Loucy (cell line): ENCODE measurements around the gene FIGNL2.

ENCODE experiments used
- CTCF ChIP-seq: fragments of 200-600 bp; sonication (generic); conservative IDR thresholded peaks from 2 replicates; pipeline ENCODE4 v1.5.1; 2014; ENCODE audit warnings: mild to moderate bottlenecking, antibody characterized with exemption, low read length
- EZH2phosphoT487 ChIP-seq: fragments of 200-600 bp; IDR thresholded peaks from 2 replicates; pipeline ENCODE4 v1.6.1; 2018; ENCODE audit warnings: antibody characterized with exemption, mild to moderate bottlenecking, moderate library complexity, borderline replicate concordance

- TF ChIP-seq CTCF (no peak), EZH2phosphoT487 (no peak)
These were observed 75.2 kb downstream of the FIGNL2 start for GRCh38 chr12:51773145-51773869.
